Fibroblast of lung (primary cell): Measurements from ENCODE around the gene PIK3CD. TPM values are rescaled to one million over a fixed set of nuclear protein-coding genes. Genes with fewer than 3 reads are reported as not detected.

Experiments used
- DNase-seq, 2 donors: peaks; one replicate each; pipeline versions ENCODE4 v3.0.0 to v3.0.0-alpha.2; 2010; ENCODE audit warnings: low read depth in 2 of 2
- H2AFZ ChIP-seq: 2 replicates; pipeline ENCODE4 v1.5.1; 2012; ENCODE audit warnings: low read length, control low read depth, inconsistent platforms
- H3K27ac ChIP-seq: 2 replicates; pipeline ENCODE4 v1.5.1; 2011; ENCODE audit warnings: low read length, control low read depth; ENCODE audit not compliant: insufficient read depth
- H3K27me3 ChIP-seq: 2 replicates; pipeline ENCODE4 v1.5.1; 2011; ENCODE audit warnings: mild to moderate bottlenecking, low read length; ENCODE audit not compliant: control insufficient read depth, insufficient read depth
- H3K36me3 ChIP-seq: 2 replicates; pipeline ENCODE4 v1.5.1; 2011; ENCODE audit warnings: low read length; ENCODE audit not compliant: control insufficient read depth, insufficient read depth
- H3K4me1 ChIP-seq: 2 replicates; pipeline ENCODE4 v1.5.1; 2011; ENCODE audit warnings: low read length; ENCODE audit not compliant: control insufficient read depth, insufficient read depth; ENCODE audit errors: extremely low read depth
- H3K4me2 ChIP-seq: 2 replicates; pipeline ENCODE4 v1.5.1; 2011; ENCODE audit warnings: low read length, control low read depth; ENCODE audit not compliant: insufficient read depth; ENCODE audit errors: extremely low read depth
- H3K4me3 ChIP-seq, 4 experiments: fragments of 200-600 bp in 1 of 4; sonication (generic) in 1 of 4; replicated peaks in 1 of 4; 2 replicates each; pipeline ENCODE4 v1.5.1; 2011 to 2016; ENCODE audit warnings: low read length in 4 of 4, low read depth in 3 of 4, mild to moderate bottlenecking in 3 of 4, control low read depth in 2 of 4, inconsistent platforms in 1 of 4, mixed read lengths in 1 of 4; ENCODE audit not compliant: insufficient read depth in 1 of 4; ENCODE audit errors: control extremely low read depth in 1 of 4
- H3K79me2 ChIP-seq: 2 replicates; pipeline ENCODE4 v1.5.1; 2012; ENCODE audit warnings: mild to moderate bottlenecking, low read length, inconsistent platforms; ENCODE audit not compliant: control insufficient read depth, insufficient read depth
- H3K9ac ChIP-seq: 2 replicates; pipeline ENCODE4 v1.5.1; 2011; ENCODE audit warnings: mild to moderate bottlenecking, low read length, control low read depth; ENCODE audit not compliant: insufficient read depth
- H3K9me3 ChIP-seq: 2 replicates; pipeline ENCODE4 v1.5.1; 2012; ENCODE audit warnings: low read depth, low read length; ENCODE audit not compliant: control insufficient read depth, insufficient read depth
- H4K20me1 ChIP-seq: 2 replicates; pipeline ENCODE4 v1.5.1; 2011; ENCODE audit warnings: low read length; ENCODE audit not compliant: control insufficient read depth, insufficient read depth; ENCODE audit errors: extremely low read depth
- EZH2 ChIP-seq: IDR thresholded peaks from 2 replicates; pipeline ENCODE4 v1.5.1; 2012; ENCODE audit warnings: low read length, control low read depth, mild to moderate bottlenecking; ENCODE audit errors: missing control alignments
- polyA plus RNA-seq, 2 donors: library from polyadenylated mRNA; depleted of rRNA in 1 of 2; stranded (reverse) in 1 of 2; unstranded in 1 of 2; fragments of >200 nt; gene quantifications; 2 replicates each; pipeline ENCODE4 v1.2.1, GENCODE V29; 2011 to 2012; ENCODE audit warnings: missing spikeins in 1 of 2
- total RNA-seq: library from RNA; depleted of rRNA; stranded (reverse); fragments of >200 nt; gene quantifications from 2 replicates; pipeline ENCODE4 v1.2.1, GENCODE V29; 2014
- TF ChIP-seq, protein P1 (sequence below), 2 donors: IDR thresholded peaks in 1 of 2; conservative IDR thresholded peaks in 1 of 2; 1 replicate in 1 of 2; 2 replicates in 1 of 2; pipeline ENCODE4 v1.5.1; 2011 to 2012; ENCODE audit warnings: low read length in 2 of 2, control low read depth in 1 of 2, inconsistent platforms in 1 of 2, low read depth in 1 of 2, mild to moderate bottlenecking in 1 of 2

Gene PIK3CD
- total and polyA plus RNA-seq, 2 donors (not counting 1 experiment from before 2014, with no cell fraction given) = 2.8 to 6.4 TPM

DNA sequence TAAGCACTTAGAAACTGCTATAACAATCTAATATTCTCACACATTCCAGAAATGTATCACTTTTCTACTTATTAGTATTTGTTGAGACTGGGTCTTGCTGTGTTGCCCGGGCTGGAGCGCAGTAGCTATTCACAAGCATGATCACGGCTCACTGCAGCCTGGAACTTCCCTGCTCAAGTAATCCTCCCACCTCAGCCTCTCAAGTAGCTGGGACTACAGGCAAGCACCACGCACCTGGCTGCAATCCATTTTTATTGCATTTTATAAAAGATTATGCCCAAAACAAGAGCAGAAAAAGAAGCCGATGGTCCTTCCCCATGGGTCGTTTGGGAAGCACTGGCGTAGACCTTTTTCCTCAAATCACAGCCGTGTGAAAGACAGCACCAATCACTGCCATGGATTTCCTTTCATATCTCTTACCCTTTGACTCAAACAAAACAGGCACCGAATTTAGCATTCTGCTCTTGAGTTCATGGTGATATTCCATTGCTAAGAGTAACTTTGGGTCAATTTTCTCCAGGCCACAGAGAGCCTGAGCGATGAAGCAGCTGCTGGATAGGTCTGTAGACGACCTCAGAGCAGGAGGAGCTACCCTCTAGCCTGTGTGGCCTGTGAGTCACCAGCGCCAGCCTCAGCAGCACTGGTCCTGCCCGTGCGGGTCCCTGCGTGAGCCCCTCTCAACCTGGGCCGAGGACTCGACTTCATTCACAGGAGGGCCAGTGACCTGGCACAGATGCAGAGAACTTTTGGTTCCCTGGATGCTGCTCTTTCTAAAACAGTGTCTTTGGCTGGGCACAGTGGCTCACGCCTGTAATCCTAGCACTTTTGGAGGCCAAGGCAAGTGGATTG is 80.8 kb downstream of the PIK3CD start:
- no peak overlapping the region for H3K9ac ChIP-seq
- no peak for TF ChIP-seq EZH2
- TF ChIP-seq, protein P1, sequence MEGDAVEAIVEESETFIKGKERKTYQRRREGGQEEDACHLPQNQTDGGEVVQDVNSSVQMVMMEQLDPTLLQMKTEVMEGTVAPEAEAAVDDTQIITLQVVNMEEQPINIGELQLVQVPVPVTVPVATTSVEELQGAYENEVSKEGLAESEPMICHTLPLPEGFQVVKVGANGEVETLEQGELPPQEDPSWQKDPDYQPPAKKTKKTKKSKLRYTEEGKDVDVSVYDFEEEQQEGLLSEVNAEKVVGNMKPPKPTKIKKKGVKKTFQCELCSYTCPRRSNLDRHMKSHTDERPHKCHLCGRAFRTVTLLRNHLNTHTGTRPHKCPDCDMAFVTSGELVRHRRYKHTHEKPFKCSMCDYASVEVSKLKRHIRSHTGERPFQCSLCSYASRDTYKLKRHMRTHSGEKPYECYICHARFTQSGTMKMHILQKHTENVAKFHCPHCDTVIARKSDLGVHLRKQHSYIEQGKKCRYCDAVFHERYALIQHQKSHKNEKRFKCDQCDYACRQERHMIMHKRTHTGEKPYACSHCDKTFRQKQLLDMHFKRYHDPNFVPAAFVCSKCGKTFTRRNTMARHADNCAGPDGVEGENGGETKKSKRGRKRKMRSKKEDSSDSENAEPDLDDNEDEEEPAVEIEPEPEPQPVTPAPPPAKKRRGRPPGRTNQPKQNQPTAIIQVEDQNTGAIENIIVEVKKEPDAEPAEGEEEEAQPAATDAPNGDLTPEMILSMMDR (conservative IDR thresholded peaks at IDR 0.05 in 1 of 2, IDR thresholded peaks at IDR 0.05 in 1 of 2; ENCODE audit: low read depth in 1 of 2, low read length in 2 of 2) = no peak
- no peak overlapping the region for H3K4me3 ChIP-seq
- H3K9me3 ChIP-seq = no peaks in the 10 kb centered on the region
- H2AFZ ChIP-seq = no peak overlapping the region
- no peak overlapping the region for H3K4me2 ChIP-seq
- H3K27me3 ChIP-seq = no peaks in the 10 kb centered on the region
- no peaks in the 10 kb centered on the region for H3K79me2 ChIP-seq
- peaks cover 37% of the 10 kb centered on the region for H3K36me3 ChIP-seq
- H4K20me1 ChIP-seq = no peaks in the 10 kb centered on the region
- DNase-seq = no peak
- no peaks in the 10 kb centered on the region for H3K4me1 ChIP-seq
- H3K27ac ChIP-seq = no peak overlapping the region

DNA sequence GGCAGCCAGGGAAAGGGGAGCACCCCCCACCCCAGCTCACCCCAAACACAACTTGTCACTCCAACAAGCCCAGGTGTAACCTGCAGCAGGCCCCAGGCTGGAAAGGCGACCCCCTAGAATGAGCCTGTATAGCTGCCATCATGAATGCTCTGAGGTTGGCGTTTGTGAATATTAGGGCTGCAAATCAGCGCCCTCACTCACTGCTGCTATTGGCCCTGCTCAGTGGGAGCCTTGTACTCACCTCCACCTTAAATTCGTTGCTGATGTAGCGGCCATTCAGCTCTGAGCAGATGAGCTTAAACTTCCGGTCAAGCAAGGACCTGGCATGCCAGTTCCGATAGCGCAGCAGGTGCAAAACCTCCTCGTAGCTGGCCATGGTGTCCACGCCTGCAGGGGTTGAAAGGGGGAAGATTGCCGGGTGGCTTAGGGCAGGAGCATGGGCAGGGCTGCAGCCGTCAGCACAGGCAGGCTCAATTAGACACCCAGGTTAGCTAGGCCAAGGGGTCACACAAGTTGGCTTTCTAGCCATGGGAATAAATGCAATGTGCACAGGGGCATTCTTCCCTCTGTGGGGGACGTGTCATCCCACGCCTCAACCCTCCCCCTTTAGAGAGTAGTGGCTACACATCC is 81.7 kb downstream of the PIK3CD start:
- Histone ChIP-seq H3K9ac (no peak overlapping the region), H3K4me3 (no peak overlapping the region), H3K9me3 (no peaks in the 10 kb centered on the region), H3K27ac (no peak overlapping the region), H3K4me2 (no peak overlapping the region), H4K20me1 (no peaks in the 10 kb centered on the region), H2AFZ (no peak overlapping the region), H3K36me3 (peaks cover 39% of the 10 kb centered on the region), H3K27me3 (no peaks in the 10 kb centered on the region), H3K4me1 (no peaks in the 10 kb centered on the region), H3K79me2 (no peaks in the 10 kb centered on the region)
- TF ChIP-seq, protein P1 (conservative IDR thresholded peaks at IDR 0.05 in 1 of 2, IDR thresholded peaks at IDR 0.05 in 1 of 2; ENCODE audit: low read depth in 1 of 2, low read length in 2 of 2) = no peak
- no peak for TF ChIP-seq EZH2
- DNase-seq = no peak

DNA sequence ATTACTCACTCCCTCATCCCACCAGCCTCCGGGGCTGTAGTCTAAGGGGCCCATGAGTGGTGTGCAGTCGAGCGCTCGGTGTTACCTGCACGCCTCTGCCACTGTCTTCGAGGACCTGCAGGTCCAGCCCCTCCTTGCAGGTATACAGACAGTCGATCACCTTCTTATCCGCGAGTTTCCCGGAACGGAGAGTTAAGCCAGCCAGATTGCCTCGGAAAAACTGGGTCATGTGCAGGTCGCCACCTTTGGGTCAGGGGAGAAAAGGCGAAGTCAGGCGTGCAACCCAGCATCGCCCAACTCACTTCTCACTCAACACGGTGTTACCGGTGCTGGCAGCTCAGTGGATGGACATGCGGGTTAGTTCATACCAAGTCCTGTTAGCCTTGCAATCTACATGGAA is 84.3 kb downstream of the PIK3CD start:
- TF ChIP-seq, protein P1 (conservative IDR thresholded peaks at IDR 0.05 in 1 of 2, IDR thresholded peaks at IDR 0.05 in 1 of 2; ENCODE audit: low read depth in 1 of 2, low read length in 2 of 2) = no peak
- TF ChIP-seq EZH2 = no peak
- peaks cover 34% of the 10 kb centered on the region for H3K36me3 ChIP-seq
- DNase-seq = no peak
- no peak overlapping the region for H3K4me2 ChIP-seq
- H3K79me2 ChIP-seq = no peaks in the 10 kb centered on the region
- no peaks in the 10 kb centered on the region for H4K20me1 ChIP-seq
- H3K9me3 ChIP-seq = no peaks in the 10 kb centered on the region
- no peaks in the 10 kb centered on the region for H3K27me3 ChIP-seq
- H3K4me3 ChIP-seq = no peak overlapping the region
- no peak overlapping the region for H3K27ac ChIP-seq
- H3K9ac ChIP-seq = no peak overlapping the region
- H3K4me1 ChIP-seq = no peaks in the 10 kb centered on the region
- no peak overlapping the region for H2AFZ ChIP-seq
